WTC11 (cell line): ENCODE data around the gene SEMA5B.

ENCODE experiments used
- CTCF ChIP-seq: fragments of 200-600 bp; IDR thresholded peaks from 2 replicates; pipeline ENCODE4 v1.8.0; 2022; ENCODE audit warnings: antibody characterized with exemption
- TEAD4 ChIP-seq: sonication (generic); formaldehyde crosslinking; IDR thresholded peaks from 2 replicates; pipeline ENCODE4 v1.8.0; 2022; ENCODE audit warnings: mild to moderate bottlenecking, missing genetic modification reagents

GRCh38 chr3:122993124-122993978 is 34.2 kb downstream of the SEMA5B start:
- TF ChIP-seq CTCF (no peak), TEAD4 (CRISPR knock-in tag) (no peak)
